ENCODE measurements around the gene SDHAF4.
"Not testable (repeated sequence)": the region's sequence is repeated elsewhere in the genome, so short reads cannot be mapped to it uniquely, and the experiment has no call there.

The SDHAF4 gene

DNA sequence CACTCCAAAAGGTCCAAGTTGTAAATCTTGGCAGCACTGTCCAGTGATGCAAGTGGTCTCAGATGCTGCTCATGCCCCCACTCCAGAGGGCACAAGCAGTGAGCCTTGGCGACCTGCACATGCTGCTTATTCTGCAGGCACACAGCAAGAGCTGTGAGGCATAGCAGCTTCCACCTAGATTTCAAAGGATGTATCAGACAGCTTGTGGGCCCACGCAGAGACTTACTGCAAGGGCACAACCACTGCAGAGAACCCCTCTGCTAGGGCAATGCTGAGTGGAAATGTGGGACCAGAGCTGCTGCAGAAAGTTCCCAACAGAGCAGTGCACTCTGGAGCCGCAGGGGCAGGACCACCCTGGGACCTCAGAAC, 26.4 kb downstream of the SDHAF4 start:
- DNase-seq, result no peak

DNA sequence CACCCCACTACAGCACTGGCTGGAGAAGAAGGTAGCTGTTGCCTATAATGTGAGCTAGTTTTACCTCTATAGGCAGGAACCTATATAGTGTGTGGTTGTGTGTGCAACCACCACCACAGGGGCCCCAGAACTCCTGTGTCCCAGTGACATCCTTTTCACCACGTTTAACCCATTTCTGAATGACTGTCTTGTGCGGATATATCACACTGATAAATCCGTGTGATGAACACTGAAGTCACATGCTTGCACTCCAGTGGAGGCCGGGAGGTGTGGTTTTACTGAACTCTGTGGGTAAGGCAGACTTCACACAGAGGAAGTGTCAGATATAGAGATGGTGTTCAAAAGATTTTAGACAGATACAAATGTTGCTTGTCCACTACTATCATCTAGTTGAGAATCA, 32.5 kb downstream of the SDHAF4 start:
- DNase-seq, result no peak

DNA sequence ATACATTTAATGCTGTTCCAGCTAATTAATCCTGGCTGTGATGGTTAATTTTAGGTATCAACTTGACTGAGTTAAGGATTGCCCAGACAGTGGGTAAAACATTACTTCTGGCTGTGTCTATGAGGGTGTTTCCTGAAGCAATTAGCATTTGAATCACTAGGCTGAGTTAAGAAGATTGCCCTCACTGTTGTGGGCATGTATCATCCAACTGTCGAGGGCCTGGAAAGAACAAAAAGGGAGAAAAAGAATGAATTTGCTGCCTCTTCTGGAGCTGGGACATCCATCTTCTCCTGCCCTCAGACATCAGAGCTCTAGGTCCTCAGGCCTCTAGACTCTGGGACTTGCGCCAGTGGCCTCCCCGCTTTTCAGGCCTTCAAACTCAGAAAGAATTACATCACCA, 34.3 kb downstream of the SDHAF4 start:
- DNase-seq, result no peak

DNA sequence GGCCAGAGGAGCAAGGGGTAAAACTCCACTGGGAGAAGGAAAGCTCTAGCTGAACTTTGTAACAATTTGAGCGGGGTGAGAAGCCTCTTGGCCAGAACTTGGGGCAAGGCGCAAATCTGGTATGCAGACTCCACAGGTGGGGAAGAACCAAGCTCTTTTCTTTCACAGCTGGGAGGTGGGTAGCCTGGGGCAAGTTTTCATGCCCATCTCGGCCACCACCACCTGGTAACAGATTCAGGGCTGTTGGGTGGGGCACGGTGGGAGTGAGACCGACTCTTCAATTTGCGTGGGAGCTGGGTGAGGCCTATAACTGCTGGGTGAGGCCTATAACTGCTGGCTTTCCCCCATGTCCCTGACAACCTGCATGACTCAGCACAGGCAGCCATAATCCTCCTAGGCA, 37.5 kb downstream of the SDHAF4 start:
- no peak for DNase-seq

DNA sequence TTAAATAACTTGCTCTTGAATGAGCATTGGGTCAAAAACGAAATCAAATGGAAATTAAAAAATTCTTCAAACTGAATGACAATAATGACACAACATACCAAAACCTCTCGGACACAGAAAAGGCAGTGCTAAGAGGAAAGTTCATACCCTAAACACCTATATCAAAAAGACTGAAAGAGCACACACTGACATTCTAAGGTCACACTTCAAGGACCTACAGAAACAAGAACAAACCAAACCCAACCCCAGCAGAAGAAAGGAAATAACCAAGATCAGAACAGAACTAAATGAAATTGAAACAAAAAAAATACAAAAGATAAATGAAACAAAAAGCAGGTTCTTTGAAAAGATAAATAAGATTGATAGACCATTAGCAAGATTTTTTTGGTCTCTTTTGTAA, 40.6 kb downstream of the SDHAF4 start:
- not testable (repeated sequence) for DNase-seq

DNA sequence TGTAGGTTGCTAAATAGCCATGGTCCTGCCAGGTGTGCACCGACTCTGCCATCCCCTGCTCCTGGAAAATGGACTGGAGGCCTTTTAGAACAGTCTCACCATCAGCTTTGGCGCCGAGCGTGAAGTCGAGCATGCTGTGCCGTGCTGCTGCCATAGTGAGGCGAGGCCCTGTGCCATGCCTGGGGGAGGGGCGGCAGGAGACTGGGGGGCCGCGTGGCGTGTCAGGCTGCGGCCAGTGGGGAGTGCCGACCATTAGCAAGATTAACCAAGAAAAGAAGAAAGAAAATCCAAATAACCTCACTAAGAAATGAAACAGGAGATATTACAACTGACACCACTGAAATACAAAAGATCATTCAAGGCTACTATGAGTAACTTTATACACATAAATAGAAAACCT, 42.5 kb downstream of the SDHAF4 start:
- not testable (repeated sequence) for DNase-seq

DNA sequence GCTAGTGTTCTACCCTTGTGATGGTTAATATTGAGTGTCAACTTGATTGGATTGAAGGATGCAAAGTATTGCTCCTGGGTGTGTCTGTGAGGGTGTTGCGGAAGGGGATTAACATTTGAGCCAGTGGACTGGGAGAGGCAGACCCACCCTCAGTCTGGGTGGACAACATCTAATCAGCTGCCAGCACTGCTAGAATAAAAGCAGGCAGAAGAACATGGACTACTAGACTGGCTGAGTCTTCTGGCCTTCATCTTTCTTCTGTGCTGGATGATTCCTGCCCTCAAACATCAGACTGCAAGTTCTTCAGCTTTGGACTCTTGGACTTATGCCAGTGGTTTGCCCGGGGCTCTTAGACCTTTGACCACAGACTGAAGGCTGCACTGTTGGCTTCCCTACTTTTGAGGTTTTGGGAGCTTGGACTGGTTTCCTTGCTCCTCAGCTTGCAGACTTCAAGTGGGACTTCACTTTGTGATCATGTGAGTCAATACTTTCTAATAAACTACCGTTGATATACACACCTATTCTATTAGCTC, 50.1 kb downstream of the SDHAF4 start:
- DNase-seq, result no peak

DNA sequence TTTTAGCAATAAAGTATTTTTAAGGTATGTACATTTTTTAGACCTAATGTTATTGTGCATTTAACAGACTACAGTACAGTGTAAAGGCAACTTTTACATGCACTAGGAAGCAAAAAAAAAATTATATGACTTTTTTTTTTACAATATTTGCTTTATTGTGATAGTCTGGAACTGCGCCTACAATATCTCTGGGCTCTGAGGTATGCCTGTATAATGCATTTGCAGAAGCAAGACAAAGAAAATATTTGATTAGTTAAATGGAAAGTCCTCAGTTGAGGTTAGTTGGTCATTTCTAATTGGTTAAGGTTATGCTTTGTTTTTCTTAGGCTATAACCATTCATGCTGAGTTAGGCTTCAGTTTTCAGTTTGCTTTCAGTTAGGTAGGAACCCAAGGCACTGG, 54.0 kb downstream of the SDHAF4 start:
- DNase-seq, result no peak

DNA sequence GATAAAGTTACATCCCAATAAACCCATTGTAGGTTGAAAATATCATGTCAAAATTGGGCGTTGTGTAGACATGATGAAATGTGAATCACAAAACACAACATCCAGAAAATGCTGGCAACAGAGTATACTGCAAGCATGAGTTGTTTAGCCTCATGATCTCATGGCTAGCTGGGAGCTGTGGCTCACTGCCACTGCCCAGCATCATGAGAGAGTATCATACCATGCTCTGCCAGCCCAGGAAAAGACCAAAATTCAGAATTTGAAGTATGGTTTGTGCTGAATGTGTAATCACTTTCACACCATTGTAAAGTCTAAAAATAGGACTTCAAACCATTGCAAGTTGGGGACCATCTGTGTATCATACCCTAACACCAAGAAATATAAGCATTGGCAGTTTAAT, 55.7 kb downstream of the SDHAF4 start:
- no peak for DNase-seq

DNA sequence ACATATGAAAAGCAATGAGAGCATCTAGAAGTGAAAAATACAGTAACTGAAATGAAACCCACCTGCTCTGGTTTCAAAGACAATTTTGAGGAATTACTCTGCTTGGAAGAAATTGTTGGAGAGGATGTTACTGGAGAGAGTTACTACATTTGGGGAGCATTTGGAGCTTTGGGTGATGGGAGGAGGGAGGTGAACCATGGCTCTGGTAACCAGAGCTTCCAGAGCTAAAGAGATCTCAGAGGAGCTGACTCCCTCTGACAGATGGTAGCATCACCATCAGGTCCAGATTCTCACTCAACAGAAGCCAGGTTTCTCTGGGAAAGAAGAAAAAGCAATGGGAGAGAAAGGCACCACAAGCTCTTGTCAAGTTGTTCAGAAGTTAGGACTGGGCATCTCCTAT, 58.7 kb downstream of the SDHAF4 start:
- DNase-seq, result no peak

DNA sequence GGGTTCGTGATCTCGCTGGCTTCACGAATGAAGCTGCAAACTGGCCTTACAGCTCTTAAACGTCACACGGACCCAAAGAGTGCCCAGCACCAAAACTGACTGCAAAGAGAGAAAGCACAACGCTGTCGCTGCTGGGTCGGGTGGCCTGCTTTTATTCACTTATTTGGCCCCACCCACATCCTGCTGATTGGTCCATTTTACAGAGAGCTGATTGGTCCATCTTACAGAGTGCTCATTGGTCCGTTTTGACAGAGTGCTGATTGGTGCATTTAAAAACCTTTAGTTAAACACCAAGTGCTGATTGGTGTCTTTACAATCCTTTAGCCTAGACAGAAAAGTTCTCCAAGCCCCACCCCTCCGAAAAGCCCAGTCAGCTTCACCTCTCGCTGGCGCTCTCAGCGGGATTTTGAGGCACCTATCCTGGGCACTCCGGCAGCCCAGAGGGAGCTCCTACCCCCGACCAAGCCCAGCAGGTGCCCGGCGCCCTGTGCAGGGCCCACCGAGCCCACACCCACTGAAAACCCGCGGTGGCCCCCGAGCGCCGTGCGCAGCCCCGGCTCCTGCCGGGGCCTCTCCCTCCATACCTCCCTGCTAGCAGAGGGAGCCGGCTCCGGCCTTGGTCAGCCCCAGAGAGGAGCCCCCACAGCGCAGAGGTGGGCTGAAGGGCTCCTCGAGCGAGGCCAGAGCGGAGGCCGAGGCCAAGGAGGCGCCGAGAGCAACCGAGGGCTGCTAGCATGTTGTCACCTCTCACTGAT, 60.9 kb downstream of the SDHAF4 start:
- DNase-seq, result no peak

DNA sequence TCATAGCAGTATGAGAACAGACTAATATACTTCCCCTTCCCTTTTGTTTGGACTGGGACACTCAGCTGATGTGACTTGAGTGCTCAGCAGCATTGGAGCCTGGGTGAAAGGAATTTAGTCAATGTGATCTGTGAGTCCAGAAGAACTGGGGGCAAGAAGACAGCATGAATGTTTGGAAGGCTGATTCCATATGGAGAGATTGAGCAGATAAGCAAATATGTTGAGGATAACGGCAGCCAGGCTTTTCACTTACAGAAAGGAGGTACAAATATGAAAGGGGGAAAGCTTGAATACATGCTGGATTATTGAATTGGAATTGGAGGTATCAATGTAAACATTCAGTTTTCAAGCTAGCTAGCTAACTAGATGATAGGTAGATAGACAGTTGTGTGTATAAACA, 63.2 kb downstream of the SDHAF4 start:
- no peak for DNase-seq

DNA sequence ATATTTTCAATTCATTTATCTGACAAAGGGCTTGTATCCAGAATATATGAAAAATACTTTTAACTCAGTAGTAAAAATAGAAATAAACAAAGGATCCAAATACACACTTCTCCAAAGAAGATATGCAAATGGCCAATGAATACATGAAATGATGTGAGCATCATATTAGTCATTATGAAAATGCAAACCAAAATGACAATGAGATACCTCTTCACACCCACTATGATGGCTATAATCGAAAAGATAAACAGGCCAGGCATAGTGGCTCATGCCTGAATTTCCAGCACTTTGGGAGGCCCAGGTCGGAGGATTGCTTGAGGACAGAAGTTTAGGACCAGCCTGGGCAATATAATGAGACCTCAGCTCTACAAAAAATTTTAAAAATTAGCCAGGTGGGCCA, 67.1 kb downstream of the SDHAF4 start:
- no peak for DNase-seq

DNA sequence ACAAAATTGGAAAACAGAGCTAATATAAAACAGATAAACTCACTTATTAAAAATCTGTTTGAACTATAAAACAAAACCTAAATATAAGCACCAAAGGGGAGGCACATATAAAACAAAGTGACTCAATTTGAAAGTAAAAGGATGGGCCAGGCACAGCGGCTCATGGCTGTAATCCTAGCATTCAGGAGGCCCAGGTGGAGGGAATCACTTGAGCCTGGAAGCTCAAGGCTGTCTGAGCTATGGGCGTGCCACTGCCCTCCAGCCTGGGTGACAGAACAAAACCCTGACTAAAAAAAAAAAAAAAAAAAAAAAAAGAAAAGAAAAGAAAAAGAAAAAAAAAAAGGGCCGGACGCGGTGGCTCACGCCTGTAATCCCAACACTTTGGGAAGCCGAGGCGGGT, 69.9 kb downstream of the SDHAF4 start:
- DNase-seq, result no peak

DNA sequence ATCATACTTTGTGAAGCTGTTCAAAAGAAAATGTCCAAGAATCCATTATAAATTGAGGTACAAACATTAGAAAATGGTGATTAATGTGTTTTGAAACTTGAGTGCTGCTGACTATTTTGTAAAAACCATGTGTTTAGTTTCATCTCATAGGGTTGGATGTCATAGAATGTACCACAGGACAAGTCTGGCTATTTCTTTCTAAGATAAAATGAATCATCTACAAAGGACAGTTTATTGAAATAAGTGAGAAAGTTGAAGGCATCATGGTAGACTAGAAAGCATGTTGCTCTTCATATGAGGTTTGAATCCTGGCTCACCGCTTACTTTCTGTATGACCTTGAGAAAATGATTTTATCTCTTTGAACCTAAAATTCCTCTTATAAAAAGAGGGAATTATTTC, 71.7 kb downstream of the SDHAF4 start:
- DNase-seq, result no peak
